HT-29 (cell line): Measurements from ENCODE around the gene CS. TPM values are rescaled to one million over a fixed set of nuclear protein-coding genes. Genes with fewer than 3 reads are reported as not detected.
"Not testable (repeated sequence)": the region's sequence is repeated elsewhere in the genome, so short reads cannot be mapped to it uniquely, and the experiment has no call there.

Experiments used
- DNase-seq: peaks from one replicate; pipeline ENCODE4 v3.0.0-alpha.2; 2015; ENCODE audit warnings: low spot score
- total RNA-seq: library from RNA; depleted of rRNA; stranded (reverse); fragments of >200 nt; shearing (Covaris generic); gene quantifications from 2 replicates; pipeline ENCODE4 v1.2.3, GENCODE V29; 2014

The CS gene
- total RNA-seq, 1 experiment from 2014 or later, result 154 TPM

DNA sequence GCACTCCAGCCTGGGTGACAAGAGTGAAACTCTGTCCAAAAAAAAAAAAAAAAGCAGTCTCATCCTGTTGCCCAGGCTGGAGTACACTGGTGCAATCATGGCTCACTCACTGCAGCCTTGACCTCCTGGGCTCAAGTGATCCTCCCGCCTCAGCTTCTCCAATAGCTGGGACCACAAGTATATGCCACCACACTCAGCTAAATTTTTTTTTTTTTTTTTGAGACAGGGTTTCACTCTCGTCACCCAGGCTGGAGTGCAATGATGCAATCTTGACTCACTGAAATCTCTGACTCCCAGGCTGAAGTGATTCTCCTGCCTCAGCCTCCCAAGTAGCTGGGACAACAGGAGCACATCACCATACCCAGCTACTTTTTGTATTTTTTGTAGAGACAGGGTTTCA lies 20.9 kb upstream of the CS start:
- DNase-seq, result no peak

DNA sequence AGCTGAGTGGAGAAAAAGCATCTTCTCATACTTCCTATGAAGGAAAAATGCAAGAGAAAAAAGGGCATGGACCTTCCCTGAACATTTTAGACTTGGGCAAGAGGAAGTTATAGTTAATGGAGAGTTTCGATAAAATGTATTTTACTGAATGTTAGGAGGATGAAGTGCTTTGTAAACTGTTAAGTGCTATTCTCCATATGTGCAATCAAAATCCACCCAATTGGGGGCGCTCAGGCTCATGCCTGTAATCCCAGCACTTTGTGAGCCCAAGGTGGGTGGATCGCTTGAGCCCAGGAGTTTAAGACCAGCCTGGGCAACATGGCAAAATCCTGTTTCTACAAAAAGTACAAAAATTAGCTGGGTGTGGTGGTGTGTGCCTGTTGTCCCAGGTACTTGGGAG lies 17.5 kb upstream of the CS start:
- no peak for DNase-seq

DNA sequence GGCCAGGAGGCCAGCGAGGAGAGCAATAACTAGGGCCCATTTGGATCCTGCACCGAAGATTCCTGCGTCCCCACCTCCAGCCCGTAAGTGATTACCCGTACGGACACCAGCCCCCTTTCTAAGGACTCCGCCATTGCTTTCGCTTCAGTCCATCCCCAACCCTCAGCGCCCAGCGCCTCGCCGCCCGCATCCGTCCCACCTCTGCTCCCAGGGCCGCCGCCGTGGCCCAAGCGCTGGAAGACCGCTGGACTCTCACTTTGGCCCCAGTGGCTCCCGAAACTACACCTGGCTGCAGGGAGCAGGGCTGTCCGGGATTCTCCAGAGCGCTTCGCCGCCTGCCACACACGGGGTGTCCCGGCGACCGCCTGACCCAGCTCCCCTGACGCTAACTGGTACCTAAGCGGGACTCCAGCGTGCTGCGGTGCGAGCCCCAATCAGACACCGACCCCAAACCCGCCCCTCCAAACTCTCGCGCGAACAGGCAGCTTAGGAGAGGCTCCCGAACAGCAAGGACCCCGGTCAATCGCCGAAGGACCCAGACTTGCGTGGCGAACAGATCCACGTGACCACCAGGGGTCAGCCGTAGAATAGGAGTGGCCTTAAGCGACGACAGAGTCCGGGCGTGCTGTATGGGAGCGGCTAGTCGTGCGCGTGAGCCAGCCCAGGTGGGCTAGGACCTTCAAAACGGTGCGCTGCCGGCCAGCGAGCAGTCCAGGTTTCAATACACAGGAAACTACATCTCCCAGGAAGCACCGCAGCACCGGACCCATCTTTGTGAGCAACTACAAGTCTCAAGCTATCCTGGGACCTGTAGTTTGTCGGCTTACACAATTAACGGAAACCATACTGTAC lies 15.7 kb upstream of the CS start, which contains the start of gene CNPY2:
CNPY2 (minus strand) TSS at position 367 of the 852 bp plus-strand sequence. CDS start 771 bp downstream, outside the sequence.
- DNase-seq, result peak; percentile 97

DNA sequence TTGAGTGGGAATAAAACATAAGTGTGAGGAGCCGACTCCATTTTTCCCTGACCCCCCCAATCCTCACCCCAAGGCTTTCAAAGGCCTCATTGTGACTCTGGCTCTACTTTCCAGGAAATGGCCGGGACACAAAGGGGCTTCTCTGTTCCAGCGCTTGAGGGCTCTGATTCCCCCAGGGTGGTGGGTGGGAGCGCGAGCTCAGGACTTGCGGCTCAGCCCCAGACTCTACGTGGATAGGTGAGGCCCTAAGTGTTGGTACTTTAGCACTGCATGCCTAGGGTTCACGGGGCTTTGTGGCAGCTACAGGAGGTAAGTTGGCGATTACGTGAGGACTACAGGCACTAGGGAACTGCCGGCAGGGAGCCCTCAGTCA lies 15.1 kb upstream of the CS start:
- DNase-seq, result peak; percentile 51

DNA sequence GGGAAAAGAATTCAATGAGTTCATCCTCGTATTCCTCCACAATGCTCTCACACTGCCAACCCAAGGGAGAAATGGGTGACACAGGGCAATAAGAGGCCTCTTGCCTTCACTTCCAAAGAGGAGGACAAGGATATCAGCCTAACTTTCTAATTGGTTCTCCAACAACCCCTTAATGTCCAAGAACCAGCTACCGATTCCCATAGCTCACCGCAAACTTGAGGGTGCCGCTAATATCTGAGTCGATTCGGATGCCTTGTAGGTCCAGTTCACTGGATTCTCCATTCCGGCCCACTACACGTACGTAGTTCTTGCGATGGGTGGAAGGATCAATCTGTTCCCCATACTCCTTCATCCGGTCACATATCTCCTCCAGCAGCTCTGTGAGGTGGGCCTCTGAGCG lies 10.9 kb upstream of the CS start:
- no peak for DNase-seq

DNA sequence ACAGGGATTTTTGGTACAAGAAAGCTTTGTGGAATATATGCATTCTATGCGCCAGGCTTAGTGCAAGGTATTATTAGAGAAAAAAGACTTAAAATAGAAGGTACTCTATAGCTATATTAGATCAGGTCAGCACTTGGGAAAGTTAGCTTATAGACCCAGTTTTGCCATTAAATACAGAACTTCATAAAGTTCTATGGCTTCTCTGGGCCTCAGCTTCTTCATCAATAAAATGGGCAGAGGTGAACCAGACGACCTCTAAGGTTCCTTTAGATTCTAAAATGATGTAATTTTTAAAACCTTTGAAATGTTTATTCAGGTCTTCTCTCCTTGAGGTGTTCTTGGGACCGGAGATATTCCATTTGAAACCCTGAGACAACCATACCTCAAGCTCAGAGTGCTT lies 8.6 kb upstream of the CS start:
- DNase-seq, result no peak

DNA sequence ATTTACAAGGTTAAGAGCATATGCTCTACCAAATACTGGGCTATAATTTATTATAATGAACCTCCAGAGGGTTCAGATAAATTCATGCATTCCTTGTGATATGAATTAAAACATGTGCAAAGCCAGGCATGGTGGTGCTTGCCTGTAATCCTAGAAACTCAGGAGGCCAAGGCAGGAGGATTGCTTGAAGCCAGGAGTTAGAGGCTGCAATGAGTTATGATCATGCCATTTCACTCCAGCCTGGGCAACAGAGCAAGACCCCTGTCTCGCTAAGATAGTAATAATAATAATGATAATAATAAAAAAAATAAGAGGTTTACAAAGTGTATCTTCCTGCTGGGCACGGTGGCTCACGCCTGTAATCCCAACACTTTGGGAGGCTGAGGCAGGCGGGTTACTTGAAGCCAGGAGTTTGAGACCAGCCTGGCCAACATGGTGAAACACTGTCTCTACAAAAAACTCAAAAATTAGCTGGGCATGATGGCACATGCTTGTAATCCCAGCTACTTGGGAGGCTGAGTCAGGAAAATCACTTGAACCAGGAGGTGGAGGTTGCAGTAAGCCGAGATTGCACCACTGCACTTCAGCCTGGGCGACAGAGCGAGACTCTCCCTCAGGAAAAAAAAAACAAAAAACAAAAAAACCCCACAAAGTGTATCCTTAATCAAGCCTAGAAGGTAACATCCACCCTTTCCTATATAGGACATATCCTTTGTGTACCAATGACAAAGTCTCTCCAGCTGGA lies 7.3 kb upstream of the CS start:
- DNase-seq, result no peak

DNA sequence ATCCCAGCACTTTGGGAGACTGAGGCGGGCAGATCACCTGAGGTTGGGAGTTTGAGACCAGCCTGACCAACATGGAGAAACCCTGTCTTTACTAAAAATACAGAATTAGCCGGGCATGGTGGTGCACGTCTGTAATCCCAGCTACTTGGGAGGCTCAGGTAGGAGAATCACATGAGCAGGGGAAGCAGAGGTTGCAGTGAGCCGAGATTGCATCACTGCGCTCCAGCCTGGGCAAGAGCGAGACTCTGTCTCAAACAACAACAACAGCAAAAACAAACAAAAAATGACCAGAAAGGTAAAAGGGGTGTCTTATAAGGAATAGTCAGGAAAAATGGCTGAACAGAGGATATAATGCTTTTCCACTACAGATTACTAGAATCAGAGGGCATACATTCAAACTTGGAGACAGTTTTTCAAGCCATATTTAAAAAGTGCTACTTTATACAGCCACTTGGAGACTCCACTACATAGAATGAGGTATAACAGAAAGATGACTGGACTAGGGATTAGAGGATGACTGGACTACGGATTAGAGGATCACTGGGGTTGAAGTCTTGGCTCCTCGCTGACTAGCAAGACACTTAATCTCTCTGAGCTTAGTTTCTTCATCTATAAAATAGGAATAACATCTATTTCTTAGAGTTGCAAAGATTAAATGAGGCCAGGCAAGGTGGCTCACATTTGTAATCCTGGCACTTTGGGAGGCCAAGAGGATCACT lies 4.9 kb upstream of the CS start:
- no peak for DNase-seq

DNA sequence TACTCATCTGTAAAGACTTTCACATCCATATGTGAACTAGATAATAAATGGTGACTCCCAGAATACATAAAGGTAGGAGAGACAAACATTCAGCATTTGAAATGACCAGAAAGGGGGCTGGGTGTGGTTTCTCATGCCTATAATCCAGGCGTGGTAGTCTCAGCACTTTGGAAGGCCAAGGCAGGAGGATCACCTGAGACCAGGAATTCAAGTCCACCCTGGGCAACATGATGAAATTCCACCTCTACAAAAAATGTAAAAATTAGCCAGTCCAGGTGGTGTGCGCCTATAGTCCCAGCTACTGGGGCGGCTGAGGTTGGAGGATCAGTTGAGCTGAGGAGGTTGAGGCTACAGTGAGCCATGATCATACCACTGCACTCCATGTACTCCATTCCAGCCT lies 4.1 kb upstream of the CS start:
- no peak for DNase-seq

DNA sequence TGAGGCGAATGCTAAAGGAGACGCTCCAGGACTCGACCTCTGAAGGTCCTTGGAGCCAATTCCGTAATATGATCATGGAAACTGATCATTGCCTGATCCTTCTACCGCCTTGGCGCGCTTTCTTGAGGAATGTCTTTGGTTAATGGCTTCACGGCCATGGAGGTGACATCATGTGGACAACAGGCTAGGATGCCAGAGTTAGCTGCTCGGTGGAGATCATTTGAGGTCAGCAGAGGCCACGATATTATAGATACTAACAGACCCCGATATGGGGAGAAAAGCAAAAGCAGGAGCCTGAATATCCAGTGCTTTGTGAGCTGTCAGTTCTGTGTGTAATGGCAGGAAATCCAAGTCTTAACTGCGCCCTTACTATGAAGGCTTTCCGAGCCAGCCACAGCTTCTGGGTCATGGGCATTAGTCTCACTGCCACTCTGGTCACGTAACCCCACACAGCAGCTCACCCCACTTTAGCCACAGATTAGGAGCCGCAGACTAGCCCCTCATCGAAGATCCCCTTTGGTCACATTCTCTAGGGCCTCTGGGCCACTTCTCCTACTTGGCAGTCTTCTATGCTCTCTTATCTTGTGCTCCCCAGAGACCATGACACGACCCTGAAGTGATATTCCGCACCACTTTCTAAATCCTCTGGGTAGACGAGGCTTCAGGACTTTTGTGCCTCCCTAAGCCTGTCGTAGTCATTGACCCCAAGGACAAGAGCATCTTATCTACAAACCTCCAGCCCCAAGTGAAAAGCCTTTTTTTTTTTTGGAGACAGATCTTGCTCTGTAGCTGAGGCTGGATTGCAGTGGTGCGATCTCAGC lies 724 bp upstream of the CS start:
- no peak for DNase-seq

DNA sequence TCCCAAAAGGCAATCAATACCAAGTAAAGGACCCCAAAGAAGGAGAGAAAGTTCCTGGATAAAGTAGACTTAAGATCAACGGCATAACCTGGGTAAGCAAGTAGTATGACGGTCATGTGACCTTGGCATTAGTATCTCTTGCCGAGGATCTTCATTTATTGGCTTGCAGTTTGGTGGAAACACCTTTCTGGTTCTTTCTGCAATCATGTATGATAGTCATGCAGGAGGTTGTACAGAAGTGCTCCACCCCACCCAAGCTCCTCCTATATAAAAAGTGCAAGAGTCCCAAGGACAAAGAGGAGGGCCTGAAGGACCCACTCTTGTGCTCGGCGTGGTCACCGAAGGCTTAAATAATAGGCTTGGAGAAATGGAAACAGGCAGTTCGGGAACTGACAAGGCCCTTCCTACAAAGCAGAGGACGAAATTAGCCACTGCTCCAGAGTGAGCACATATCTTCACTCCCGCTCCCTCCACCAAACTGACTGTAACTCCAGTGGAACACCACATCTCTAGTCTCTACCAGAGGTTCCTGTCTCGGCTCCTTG lies 750 bp downstream of the CS start:
- peak; percentile 65 for DNase-seq

DNA sequence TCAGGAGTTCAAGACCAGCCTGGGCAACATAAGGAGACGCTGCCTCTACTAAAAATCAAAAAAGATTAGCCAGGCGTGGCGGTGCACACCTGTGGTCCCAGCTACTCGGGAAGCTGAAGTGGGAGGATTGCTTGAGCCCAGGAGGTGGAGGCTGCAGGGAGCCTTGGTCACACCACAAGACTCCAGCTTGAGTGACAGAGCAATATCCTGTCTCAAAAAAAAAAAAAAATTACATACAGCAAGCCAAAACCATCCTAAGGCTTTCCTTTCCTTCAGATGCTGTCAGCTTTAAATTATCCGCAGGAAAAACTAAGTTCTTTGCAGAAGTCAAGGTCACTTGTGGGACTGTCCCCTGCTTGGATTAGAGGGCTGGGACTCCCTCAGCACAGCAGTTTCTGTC lies 1.3 kb downstream of the CS start:
- no peak for DNase-seq

DNA sequence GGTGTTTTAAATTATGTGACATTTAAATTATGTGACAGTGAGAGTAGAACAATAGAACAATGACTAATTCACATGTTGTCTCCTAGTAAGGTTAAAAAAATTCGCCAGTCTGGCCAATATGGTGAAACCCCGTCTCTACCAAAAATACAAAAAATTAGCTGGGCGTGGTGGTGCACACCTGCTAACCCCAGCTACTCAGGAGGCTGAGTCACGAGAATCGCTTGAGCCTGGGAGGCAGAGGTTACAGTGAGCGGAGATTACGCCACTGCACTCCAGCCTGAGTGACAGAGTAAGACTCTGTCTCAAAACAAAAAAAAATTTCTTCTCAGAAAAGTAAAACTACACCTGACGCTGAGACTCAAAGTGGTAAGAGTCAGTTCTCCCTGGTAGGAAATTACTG lies 2.7 kb downstream of the CS start:
- DNase-seq, result no peak

DNA sequence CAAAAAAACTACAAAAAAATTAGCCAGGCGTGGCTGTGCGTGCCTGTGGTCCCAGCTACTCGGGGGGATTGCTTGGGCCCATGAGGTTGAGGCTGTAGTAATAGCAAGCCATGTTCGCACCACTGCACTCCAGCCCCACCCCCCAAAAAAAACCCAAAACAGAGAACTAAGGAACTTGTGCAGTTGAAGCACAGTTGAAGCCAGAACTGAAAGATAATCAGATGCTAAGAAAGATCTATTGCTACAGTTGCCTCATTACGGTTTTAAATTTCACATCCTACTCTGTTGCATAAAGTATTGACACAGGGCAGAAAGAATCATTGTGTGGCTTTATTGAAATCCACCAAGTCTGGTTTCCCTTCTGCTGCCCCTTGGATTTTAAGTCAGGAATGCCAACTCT lies 3.8 kb downstream of the CS start:
- DNase-seq, result no peak

DNA sequence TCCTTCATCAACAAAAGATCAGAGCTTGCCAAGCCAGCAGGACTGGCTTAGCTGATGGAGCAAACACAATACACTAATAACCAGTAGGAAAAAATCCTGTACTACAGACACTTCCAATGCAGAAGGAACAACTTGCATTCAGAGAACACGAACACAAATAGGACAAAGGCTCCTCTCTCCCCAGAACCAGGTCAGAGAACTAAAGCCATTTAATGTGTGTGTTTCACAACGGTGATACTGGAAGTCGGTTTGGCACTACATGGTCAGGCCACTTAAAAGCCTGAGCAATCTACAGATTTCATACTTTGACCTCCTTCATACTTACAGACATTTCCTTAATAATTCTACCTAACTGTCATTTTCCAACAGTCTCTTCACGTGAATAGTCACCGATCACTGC lies 6.3 kb downstream of the CS start:
- DNase-seq, result no peak

DNA sequence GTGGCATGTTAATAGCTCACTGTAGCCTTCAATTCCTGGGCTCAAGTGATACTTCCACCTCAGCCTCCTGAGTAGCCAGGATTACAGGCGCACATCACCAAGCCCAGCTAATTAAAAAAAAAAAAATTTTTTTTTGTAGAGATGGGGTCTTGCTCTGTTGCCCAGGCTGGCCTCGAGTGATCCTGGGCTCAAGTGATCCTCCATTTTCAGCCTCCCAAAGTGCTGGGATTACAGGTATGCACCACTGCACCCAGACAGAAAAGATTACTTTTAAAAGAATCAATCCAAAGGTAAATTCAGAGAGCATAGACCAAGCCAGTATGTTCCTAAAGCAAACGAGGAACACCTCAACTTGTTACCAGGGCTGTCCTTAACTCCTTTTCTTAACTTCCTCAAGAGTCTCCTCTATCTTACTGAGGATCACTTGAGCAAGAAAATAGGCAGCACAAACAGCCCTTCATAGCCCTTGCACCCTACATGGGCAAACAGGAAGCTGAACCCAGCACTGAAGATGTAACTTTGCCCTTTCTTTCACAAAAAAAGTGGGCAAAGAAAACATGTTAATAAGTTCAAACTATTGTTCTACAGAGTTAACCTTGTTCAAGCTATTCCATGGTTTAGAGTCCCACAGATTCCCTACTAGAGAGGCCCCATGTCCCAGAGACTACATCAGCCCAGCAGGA lies 11.3 kb downstream of the CS start:
- DNase-seq, result no peak

DNA sequence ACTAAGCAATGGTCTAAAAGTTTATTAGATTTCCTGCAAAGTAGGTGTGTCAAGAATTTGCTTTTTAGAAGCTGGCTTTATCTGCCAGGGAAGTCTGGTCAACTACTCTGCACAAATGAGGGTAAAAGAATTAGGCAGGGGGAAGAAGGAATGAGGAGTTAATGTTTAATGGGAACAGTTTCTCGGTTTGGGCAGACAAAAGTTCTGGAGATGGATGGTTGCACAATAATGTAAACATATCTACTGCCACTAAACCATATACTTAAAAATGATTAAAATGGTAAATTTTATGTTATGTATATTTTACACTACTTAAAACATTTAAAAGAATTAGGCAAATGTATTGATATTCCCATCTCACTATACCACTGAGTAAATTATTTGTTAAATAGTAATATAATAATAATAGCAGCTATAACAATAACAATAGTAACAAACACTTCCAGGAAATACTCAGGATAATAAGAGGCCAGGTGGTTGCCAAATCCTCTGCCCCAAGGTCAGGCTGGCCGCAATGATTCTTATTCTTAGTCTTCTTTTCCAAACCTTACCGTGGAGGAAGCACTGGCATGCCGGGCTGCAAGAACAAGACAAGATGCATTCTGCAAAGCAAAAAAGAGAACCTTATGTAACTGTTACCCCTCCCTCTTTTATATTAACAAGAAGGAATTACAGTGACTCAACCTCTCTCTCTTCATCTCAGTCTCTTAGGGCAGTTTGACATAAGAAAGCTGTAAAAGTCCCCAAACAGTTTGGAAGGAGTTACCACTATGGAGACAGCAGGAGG lies 13.9 kb downstream of the CS start:
- DNase-seq, result no peak

DNA sequence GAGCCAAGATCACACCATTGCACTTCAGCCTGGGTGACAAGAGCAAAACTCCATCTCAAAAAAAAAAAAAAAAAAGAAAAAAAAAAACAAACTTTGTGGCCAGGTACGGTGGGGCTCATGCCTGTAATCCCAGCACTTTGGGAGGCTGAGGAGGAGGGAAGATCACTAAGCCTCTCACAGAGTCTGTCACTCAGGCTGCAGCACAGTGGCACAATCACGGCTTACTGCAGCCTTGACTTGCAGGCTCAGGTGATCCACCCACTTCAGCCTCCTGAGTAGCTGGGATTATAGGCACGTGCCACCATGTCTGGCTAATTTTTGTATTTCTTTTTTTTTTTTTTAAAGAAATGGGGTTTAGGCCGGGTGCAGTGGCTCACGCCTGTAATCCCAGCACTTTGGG lies 15.9 kb downstream of the CS start:
- not testable (repeated sequence) for DNase-seq

DNA sequence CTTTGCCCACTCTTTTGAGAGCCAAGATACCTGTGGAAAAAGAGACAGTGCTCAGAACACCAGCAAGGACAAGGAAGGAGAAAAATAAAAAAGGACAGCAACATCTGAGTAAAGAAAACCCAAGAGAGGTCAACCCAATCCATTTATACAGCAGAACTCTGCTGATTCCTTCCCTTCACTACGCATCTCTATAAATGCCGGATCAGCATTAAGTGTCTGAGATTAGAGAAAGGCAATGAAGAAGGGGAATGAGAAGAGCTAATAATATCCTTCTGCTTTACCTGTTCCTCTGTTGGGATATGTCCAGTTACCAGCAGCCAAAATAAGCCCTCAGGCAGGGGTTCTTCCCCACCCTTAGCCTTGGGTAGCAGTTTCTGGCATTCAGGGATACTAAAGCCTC lies 17.6 kb downstream of the CS start:
- no peak for DNase-seq

DNA sequence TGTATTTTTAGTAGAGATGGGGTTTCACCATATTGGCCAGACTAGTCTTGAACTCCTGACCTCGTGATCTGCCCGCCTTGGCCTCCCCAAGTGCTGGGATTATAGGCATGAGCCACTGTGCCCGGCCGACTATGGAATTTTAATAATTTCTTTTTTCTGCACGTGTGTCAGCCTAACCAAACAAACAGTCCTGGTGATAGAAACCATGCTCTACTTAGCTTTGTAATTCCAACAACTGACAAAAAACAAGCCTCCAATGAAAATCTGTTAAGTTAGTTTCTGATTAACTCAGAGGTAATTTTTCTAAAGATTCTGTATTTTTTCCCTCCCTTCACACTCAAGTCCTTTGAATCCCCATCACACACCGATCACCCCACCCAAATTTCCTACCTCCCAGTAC lies 18.1 kb downstream of the CS start:
- no peak for DNase-seq
